Activated naive CD8-positive, alpha-beta T cell treated with anti-CD3 and anti-CD28 coated beads, Interleukin-2, amount 10 ng/mL, durations not matched to agents 7 days and 5 days (primary cell): Measurements from ENCODE around the gene ZNF681. TPM values are rescaled to one million over a fixed set of nuclear protein-coding genes. Genes with fewer than 3 reads are reported as not detected.

Source experiments
- ATAC-seq: fragments of 150-1000 bp; cut with Tn5 transposase; one replicate; pipeline ENCODE4 v1.10.0; 2021; ENCODE audit warnings: low read depth, moderate library complexity
- POLR2A ChIA-PET: fragments of 350-600 bp; sonication (Branson Sonifier 250); formaldehyde crosslinking; loops from one replicate; lab custom pipeline; 2021; ENCODE audit warnings: antibody characterized with exemption; lab: Charles Lee
- DNase-seq: peaks from one replicate; pipeline ENCODE4 v3.0.0; 2021
- H3K27ac Mint-ChIP-seq: one replicate; pipeline ENCODE4 v1.8.0; 2022; ENCODE audit warnings: mild to moderate bottlenecking, mixed read lengths
- H3K27me3 Mint-ChIP-seq: one replicate; pipeline ENCODE4 v1.8.0; 2022; ENCODE audit warnings: mild to moderate bottlenecking, moderate library complexity, mixed read lengths
- H3K36me3 Mint-ChIP-seq: one replicate; pipeline ENCODE4 v1.8.0; 2021; ENCODE audit warnings: mild to moderate bottlenecking, mixed read lengths
- H3K4me1 Mint-ChIP-seq: one replicate; pipeline ENCODE4 v1.8.0; 2021; ENCODE audit warnings: mixed read lengths
- H3K4me3 Mint-ChIP-seq: one replicate; pipeline ENCODE4 v1.8.0; 2022; ENCODE audit warnings: mild to moderate bottlenecking, moderate library complexity, mixed read lengths
- H3K9me3 Mint-ChIP-seq: one replicate; pipeline ENCODE4 v1.8.0; 2021; ENCODE audit warnings: mixed read lengths
- total RNA-seq, 2 experiments: library from RNA; stranded (reverse); gene quantifications; one replicate each; pipeline ENCODE4 v1.2.3, GENCODE V29; 2021

Gene ZNF681
- total RNA-seq = 1 to 10 TPM; 5.8 to 6.0 TPM

- POLR2A ChIA-PET = interaction anchor here (0.6 to 3.0 kb wide), 14 partner anchors 9 to 1923 kb away, joined by 3 to 29 read pairs (median 5); partner anchors contain the start of genes ZNF254, ZNF43, ZNF675 and ZNF724
- DNase-seq = peak; percentile 80
- peaks cover 15% of the 10 kb centered on the region for H3K4me1 Mint-ChIP-seq
- no peaks in the 10 kb centered on the region for H3K27me3 Mint-ChIP-seq
- peak; percentile 92 for ATAC-seq
- peaks cover 11% of the 10 kb centered on the region for H3K9me3 Mint-ChIP-seq
- peak within 1 kb of the TSS; percentile 93 for H3K27ac Mint-ChIP-seq
- peaks cover 31% of the 10 kb centered on the region for H3K36me3 Mint-ChIP-seq
- H3K4me3 Mint-ChIP-seq = peak within 1 kb of the TSS; percentile 90
These were observed at the start of gene ZNF681 for GRCh38 chr19:23758187-23759074. Gene ZNF681, minus strand, starts transcription at chr19:23758891. Its CDS starts 142 bp downstream, at chr19:23758749.

- H3K36me3 Mint-ChIP-seq = peaks cover 27% of the 10 kb centered on the region
- no peak for ATAC-seq
- H3K27ac Mint-ChIP-seq = no peak overlapping the region
- peaks cover 14% of the 10 kb centered on the region for H3K9me3 Mint-ChIP-seq
- DNase-seq = no peak
- H3K4me1 Mint-ChIP-seq = peaks cover 13% of the 10 kb centered on the region
- H3K27me3 Mint-ChIP-seq = no peaks in the 10 kb centered on the region
- H3K4me3 Mint-ChIP-seq = no peak overlapping the region
- POLR2A ChIA-PET = no interaction called here
These were observed 46.0 kb upstream of the ZNF681 start for GRCh38 chr19:23804676-23805075.

GRCh38 chr19:23802290-23802689 is 43.6 kb upstream of the ZNF681 start:
- peaks cover 7% of the 10 kb centered on the region for H3K9me3 Mint-ChIP-seq
- POLR2A ChIA-PET = interaction anchor here (0.6 kb wide), 1 partner anchor 11 kb away, joined by 3 read pairs; no protein-coding TSS in a partner anchor
- peak overlapping the region; percentile 80 for H3K4me3 Mint-ChIP-seq
- peak; percentile 40 for ATAC-seq
- H3K36me3 Mint-ChIP-seq = peaks cover 22% of the 10 kb centered on the region
- H3K27ac Mint-ChIP-seq = peak overlapping the region; percentile 78
- H3K4me1 Mint-ChIP-seq = peaks cover 18% of the 10 kb centered on the region
- H3K27me3 Mint-ChIP-seq = no peaks in the 10 kb centered on the region
- no peak for DNase-seq

GRCh38 chr19:23801803-23802202 is 43.1 kb upstream of the ZNF681 start:
- H3K4me1 Mint-ChIP-seq = peaks cover 18% of the 10 kb centered on the region
- POLR2A ChIA-PET = interaction anchor here (0.6 to 3.3 kb wide), 2 partner anchors 11 to 43 kb away, joined by 3 to 24 read pairs; partner anchors contain the start of gene ZNF681
- DNase-seq = no peak
- H3K9me3 Mint-ChIP-seq = peaks cover 6% of the 10 kb centered on the region
- peak overlapping the region; percentile 78 for H3K27ac Mint-ChIP-seq
- no peak for ATAC-seq
- no peaks in the 10 kb centered on the region for H3K27me3 Mint-ChIP-seq
- peak overlapping the region; percentile 80 for H3K4me3 Mint-ChIP-seq
- H3K36me3 Mint-ChIP-seq = peaks cover 20% of the 10 kb centered on the region

- peak overlapping the region; percentile 19 for H3K4me3 Mint-ChIP-seq
- peaks cover 18% of the 10 kb centered on the region for H3K4me1 Mint-ChIP-seq
- no peak for ATAC-seq
- no peaks in the 10 kb centered on the region for H3K27me3 Mint-ChIP-seq
- peaks cover 6% of the 10 kb centered on the region for H3K9me3 Mint-ChIP-seq
- H3K36me3 Mint-ChIP-seq = peaks cover 22% of the 10 kb centered on the region
- no peak for DNase-seq
- POLR2A ChIA-PET = interaction anchor here (3.3 kb wide), 1 partner anchor 42 kb away, joined by 24 read pairs; the partner anchor contains the start of gene ZNF681
- H3K27ac Mint-ChIP-seq = peak overlapping the region; percentile 16
These were observed 42.2 kb upstream of the ZNF681 start for GRCh38 chr19:23800868-23801267.

- Mint-ChIP-seq H3K9me3 (peaks cover 6% of the 10 kb centered on the region), H3K4me3 (peak overlapping the region; percentile 35), H3K27ac (peak overlapping the region; percentile 16), H3K4me1 (peaks cover 18% of the 10 kb centered on the region), H3K27me3 (no peaks in the 10 kb centered on the region), H3K36me3 (peaks cover 21% of the 10 kb centered on the region)
- POLR2A ChIA-PET = interaction anchor here (1.2 to 3.3 kb wide), 3 partner anchors 42 to 421 kb away, joined by 3 to 24 read pairs (median 11); partner anchors contain the start of gene ZNF681
- DNase-seq (no peak), ATAC-seq (no peak)
These were observed 41.6 kb upstream of the ZNF681 start for GRCh38 chr19:23800271-23800670.

GRCh38 chr19:23799321-23799720 is 40.6 kb upstream of the ZNF681 start:
- DNase-seq = peak; percentile 43
- H3K36me3 Mint-ChIP-seq = peaks cover 17% of the 10 kb centered on the region
- peaks cover 5% of the 10 kb centered on the region for H3K9me3 Mint-ChIP-seq
- H3K27ac Mint-ChIP-seq = peak overlapping the region; percentile 91
- ATAC-seq = peak; percentile 95
- H3K27me3 Mint-ChIP-seq = no peaks in the 10 kb centered on the region
- H3K4me3 Mint-ChIP-seq = peak overlapping the region; percentile 78
- POLR2A ChIA-PET = interaction anchor here (1.2 to 3.3 kb wide), 3 partner anchors 41 to 420 kb away, joined by 3 to 24 read pairs (median 11); partner anchors contain the start of gene ZNF681
- H3K4me1 Mint-ChIP-seq = peaks cover 18% of the 10 kb centered on the region

GRCh38 chr19:23795462-23795861 is 36.8 kb upstream of the ZNF681 start:
- Mint-ChIP-seq H3K9me3 (peaks cover 4% of the 10 kb centered on the region), H3K27me3 (no peaks in the 10 kb centered on the region), H3K4me3 (no peak overlapping the region), H3K36me3 (peaks cover 20% of the 10 kb centered on the region), H3K27ac (no peak overlapping the region), H3K4me1 (peaks cover 6% of the 10 kb centered on the region)
- ATAC-seq (no peak), DNase-seq (no peak)
- POLR2A ChIA-PET = no interaction called here

- peaks cover 33% of the 10 kb centered on the region for H3K36me3 Mint-ChIP-seq
- H3K27ac Mint-ChIP-seq = no peak overlapping the region
- H3K4me3 Mint-ChIP-seq = no peak overlapping the region
- no peak for DNase-seq
- H3K27me3 Mint-ChIP-seq = no peaks in the 10 kb centered on the region
- no peaks in the 10 kb centered on the region for H3K4me1 Mint-ChIP-seq
- ATAC-seq = no peak
- peaks cover 10% of the 10 kb centered on the region for H3K9me3 Mint-ChIP-seq
- POLR2A ChIA-PET = interaction anchor here (0.7 kb wide), 1 partner anchor 538 kb away, joined by 3 read pairs; no protein-coding TSS in a partner anchor
These were observed 34.1 kb upstream of the ZNF681 start for GRCh38 chr19:23792784-23793183.

GRCh38 chr19:23790641-23791488 is 32.2 kb upstream of the ZNF681 start:
- H3K4me3 Mint-ChIP-seq = no peak overlapping the region

GRCh38 chr19:23789246-23789645 is 30.6 kb upstream of the ZNF681 start:
- peaks cover 30% of the 10 kb centered on the region for H3K36me3 Mint-ChIP-seq
- H3K27me3 Mint-ChIP-seq = no peaks in the 10 kb centered on the region
- H3K27ac Mint-ChIP-seq = no peak overlapping the region
- ATAC-seq = no peak
- H3K9me3 Mint-ChIP-seq = peaks cover 7% of the 10 kb centered on the region
- peaks cover under 1% of the 10 kb centered on the region for H3K4me1 Mint-ChIP-seq
- POLR2A ChIA-PET = no interaction called here
- no peak overlapping the region for H3K4me3 Mint-ChIP-seq
- DNase-seq = no peak

More at GRCh38 chr19:23790641-23791488, 32.2 kb upstream of the ZNF681 start:
- H3K36me3 Mint-ChIP-seq = peaks cover 29% of the 10 kb centered on the region
- DNase-seq = no peak
- H3K9me3 Mint-ChIP-seq = peaks cover 8% of the 10 kb centered on the region
- H3K27ac Mint-ChIP-seq = no peak overlapping the region
- POLR2A ChIA-PET = interaction anchor here (0.7 kb wide), 1 partner anchor 11 kb away, joined by 3 read pairs; no protein-coding TSS in a partner anchor
- no peak for ATAC-seq
- no peaks in the 10 kb centered on the region for H3K4me1 Mint-ChIP-seq
- no peaks in the 10 kb centered on the region for H3K27me3 Mint-ChIP-seq

- Mint-ChIP-seq H3K27ac (no peak overlapping the region), H3K27me3 (no peaks in the 10 kb centered on the region), H3K4me3 (no peak overlapping the region), H3K4me1 (peaks cover 6% of the 10 kb centered on the region), H3K9me3 (peaks cover 7% of the 10 kb centered on the region), H3K36me3 (peaks cover 37% of the 10 kb centered on the region)
- ATAC-seq (no peak), DNase-seq (no peak)
- POLR2A ChIA-PET = no interaction called here
These were observed 29.7 kb upstream of the ZNF681 start for GRCh38 chr19:23788411-23788810.
